ENCODE results near the gene CARNS1.
"Not testable (repeated sequence)": the region's sequence is repeated elsewhere in the genome, so short reads cannot be mapped to it uniquely, and the experiment has no call there.

CARNS1 gene

DNA sequence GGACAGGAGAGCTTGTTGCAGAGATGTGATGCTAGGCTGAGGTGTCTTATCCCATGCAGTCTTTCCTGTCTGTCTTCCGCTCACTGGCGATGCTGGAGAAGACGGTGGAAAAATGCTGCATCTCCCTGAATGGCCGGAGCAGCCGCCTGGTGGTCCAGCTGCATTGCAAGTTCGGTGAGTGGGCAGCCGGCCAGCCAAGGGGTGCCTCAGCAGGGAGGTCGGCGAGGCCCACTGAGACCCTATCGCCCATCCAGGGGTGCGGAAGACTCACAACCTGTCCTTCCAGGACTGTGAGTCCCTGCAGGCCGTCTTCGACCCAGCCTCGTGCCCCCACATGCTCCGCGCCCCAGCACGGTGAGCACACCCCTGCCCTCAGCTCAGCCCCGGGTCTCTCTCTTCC lies 22.0 kb upstream of the CARNS1 start:
- no peak overlapping the region for H3K4me3 ChIP-seq (ENCODE audit: low read depth, low read length)
- DNase-seq (ENCODE audit: low read depth) = no peak

DNA sequence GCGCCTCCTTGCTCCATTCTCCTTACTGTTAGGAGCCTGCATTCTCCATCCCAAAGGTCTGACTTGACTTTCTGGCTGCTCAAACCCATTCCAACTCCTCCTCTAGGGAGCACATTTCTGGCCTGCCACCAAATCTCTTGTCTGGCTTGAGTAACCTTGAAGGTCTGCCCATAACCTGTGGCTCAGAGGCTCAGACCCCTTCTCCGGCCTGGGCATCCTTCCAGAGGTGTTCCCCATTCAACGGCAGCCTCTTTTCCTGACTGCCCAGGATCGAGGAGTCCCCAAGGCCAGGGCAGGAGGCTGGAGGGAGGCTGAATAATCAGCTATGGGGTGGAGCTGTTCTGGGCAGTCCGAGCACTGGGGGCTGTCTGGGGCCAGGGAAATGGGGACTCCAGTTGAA lies 21.5 kb upstream of the CARNS1 start:
- no peak overlapping the region for H3K4me3 ChIP-seq (ENCODE audit: low read depth, low read length)
- no peak for DNase-seq (ENCODE audit: low read depth)

DNA sequence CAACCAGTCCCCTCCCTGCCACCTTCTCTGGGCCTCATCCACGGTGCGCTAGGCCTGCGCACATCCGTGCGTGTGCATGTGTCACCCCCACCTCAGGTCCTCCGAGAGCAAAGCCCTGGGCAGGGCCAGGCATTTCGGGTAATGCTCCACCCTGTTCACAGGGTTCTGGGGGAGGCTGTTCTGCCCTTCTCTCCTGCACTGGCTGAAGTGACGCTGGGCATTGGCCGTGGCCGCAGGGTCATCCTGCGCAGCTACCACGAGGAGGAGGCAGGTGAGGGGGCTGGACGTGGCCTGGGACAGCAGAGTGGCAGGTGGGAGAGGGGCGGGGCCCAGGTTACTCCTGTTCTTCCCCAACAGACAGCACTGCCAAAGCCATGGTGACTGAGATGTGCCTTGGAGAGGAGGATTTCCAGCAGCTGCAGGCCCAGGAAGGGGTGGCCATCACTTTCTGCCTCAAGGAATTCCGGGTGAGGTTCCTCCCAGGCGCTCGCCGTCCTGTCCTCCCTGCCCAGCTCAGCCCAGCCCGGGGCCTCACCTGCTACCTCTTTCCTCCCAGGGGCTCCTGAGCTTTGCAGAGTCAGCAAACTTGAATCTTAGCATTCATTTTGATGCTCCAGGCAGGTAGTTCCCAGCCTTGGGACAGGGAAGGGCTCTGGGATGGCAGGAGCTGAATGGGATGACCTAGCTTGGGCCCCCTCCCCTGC lies 19.8 kb upstream of the CARNS1 start:
- no peak overlapping the region for H3K4me3 ChIP-seq (ENCODE audit: low read depth, low read length)
- DNase-seq (ENCODE audit: low read depth) = no peak

DNA sequence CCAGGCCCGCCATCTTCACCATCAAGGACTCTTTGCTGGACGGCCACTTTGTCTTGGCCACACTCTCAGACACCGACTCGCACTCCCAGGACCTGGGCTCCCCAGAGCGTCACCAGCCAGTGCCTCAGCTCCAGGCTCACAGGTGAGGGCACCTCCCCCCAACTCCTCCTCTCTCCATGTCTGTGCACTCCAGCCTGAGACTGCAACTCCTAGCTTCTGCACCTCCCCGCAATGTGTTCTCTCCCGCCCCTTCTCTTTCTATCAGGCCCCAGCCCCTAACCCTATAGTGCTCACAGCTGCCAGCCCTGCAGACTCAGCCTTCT lies 19.3 kb upstream of the CARNS1 start:
- H3K4me3 ChIP-seq (ENCODE audit: low read depth, low read length) = no peak overlapping the region
- no peak for DNase-seq (ENCODE audit: low read depth)

DNA sequence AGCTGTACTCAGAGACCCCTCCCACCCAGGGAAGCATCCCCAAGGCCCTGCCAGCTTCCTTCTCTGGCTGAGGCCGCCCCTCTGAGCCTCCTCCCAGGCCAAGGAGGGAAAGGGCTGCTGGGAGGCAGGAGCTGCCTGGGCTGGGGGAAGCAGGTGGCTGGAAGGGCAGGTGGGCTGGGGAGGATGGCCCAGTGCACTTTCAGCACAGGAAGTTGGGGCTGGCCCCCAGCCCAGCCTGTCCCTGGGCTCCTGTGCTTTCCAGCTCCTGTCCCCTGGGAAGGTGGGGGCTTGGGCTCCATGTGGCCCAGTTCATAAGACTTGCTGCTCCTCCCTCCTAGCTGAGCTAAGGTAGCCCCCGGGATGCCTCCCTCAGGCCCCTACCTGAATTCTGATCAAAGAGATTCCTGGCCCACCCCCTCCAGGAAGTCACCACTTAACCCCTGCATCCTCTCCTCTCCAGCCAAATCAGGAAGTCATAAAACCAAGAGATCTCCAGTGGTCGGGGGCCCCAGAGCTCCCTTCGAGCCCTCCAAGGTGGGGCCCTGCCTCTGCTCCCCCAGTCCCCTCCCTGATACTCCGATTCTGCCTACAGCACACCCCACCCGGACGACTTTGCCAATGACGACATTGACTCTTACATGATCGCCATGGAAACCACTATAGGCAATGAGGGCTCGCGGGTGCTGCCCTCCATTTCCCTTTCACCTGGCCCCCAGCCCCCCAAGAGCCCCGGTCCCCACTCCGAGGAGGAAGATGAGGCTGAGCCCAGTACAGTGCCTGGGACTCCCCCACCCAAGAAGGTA lies 18.7 kb upstream of the CARNS1 start:
- no peak for DNase-seq (ENCODE audit: low read depth)
- no peak overlapping the region for H3K4me3 ChIP-seq (ENCODE audit: low read depth, low read length)

DNA sequence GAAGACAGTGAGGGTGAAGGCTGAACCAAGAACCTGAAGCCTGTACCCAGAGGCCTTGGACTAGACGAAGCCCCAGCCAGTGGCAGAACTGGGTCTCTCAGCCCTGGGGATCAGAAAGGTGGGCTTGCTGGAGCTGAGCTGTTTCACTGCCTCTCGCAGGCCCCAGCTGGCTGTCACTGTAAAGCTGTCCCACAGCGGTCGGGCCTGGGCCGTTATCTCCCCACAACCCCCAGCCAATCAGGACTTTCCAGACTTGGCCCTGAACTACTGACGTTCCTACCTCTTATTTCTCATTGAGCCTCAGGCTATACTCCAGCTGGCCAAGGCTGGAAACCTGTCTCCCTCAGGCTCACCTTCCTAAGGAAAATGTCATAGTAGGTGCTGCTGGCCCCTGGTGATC lies 17.9 kb upstream of the CARNS1 start:
- DNase-seq (ENCODE audit: low read depth) = no peak
- no peak overlapping the region for H3K4me3 ChIP-seq (ENCODE audit: low read depth, low read length)

DNA sequence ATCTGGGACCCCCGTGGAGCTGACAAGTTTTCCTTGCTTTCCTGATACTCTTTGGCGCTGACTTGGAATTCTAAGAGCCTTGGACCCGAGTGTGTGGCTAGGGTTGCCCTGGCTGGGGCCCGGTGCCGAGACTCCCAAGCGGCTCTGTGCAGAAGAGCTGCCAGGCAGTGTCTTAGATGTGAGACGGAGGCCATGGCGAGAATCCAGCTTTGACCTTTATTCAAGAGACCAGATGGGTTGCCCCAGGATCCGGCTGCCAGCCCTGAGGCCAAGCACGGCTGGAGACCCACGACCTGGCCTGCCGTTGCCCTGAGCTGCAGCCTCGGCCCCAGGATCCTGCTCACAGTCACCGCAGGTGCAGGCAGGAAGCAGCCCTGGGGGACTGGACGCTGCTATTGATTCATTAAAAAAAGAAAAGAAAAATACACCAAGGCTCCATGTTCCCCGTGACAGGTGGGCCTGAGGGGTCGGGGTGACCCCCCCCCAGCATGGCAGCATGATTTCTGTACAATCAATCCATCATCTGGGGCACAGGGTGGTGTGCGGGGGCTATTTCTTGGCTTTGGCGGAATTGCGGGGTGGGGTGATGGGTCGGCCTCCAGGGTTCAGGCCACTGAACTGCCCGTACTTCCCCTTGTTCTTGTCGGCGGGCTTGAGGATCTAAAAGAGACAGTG lies 17.4 kb upstream of the CARNS1 start:
- DNase-seq (ENCODE audit: low read depth) = no peak
- no peak overlapping the region for H3K4me3 ChIP-seq (ENCODE audit: low read depth, low read length)

DNA sequence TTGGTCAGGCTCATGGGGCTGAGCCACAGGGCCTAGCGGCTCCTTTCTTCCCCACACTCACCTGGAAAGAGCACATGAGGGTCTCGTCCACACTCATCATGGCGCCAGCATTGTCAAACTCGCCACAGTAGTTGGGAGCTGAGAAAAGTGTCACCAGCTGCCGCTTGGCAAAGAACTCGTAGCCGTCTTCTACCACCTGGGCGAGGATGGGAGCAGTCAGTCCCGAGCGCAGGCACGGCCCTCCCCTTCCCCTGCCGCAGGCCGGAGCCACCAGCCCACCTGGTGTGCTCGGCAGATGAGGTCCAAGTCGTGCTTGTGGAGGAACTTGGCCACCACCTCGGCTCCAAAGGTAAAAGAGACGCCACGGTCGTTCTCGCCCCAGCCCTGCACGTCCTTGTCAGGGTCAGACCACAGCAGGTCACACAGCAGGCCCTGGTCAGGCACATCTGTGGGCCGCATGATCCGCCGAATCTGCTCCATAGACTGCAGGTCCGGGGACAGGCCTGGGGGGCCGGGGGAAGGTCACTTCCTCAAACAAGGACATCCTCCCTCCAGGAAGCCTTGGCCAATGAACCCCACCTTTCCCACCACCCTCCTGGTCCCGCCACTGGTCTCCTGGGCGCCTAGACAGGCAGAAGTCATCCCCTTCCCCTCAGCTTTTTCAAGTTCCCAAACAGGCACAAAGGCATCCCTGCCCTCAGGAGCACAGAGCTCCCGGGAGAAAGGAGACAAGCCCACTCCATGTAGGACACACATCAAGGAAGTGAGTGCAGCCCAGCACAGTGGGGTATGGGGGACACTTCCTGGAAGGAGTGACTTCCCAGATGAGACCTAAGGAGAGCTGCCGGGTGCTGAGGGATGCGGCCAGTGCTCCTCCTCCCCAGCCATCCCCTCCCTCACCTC lies 16.6 kb upstream of the CARNS1 start:
- no peak overlapping the region for H3K4me3 ChIP-seq (ENCODE audit: low read depth, low read length)
- no peak for DNase-seq (ENCODE audit: low read depth)

DNA sequence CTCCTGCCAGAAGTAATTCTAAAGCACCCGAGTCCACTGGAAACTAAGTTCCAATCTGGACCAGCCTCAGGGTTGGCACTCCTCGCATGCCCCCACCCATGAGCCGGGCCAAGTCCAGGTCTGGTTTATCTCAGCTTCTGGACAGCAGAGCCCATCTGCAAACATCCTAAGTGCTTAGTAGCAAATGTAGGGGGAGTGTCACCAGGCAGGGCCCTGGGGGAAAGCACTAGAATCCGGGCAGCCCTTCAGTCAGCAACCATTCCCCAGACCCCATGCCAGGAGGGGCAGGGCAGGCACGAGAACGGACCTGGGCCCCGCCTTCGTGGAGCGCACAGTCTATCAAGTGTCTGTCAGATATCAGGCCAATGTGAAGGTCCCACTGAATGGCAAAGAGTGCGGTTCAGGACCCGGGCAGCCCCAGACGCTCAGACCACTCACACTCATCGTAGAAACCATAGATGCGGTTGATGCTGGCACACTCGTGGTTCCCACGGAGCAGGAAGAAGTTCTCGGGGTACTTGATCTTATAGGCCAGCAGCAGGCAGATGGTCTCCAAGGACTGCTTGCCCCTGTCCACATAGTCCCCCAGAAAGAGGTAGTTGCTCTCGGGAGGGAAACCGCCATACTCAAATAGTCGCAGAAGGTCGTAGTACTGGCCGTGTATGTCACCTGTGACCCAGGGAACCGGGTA lies 15.1 kb upstream of the CARNS1 start:
- no peak for DNase-seq (ENCODE audit: low read depth)
- H3K4me3 ChIP-seq (ENCODE audit: low read depth, low read length) = peak overlapping the region; percentile 98

DNA sequence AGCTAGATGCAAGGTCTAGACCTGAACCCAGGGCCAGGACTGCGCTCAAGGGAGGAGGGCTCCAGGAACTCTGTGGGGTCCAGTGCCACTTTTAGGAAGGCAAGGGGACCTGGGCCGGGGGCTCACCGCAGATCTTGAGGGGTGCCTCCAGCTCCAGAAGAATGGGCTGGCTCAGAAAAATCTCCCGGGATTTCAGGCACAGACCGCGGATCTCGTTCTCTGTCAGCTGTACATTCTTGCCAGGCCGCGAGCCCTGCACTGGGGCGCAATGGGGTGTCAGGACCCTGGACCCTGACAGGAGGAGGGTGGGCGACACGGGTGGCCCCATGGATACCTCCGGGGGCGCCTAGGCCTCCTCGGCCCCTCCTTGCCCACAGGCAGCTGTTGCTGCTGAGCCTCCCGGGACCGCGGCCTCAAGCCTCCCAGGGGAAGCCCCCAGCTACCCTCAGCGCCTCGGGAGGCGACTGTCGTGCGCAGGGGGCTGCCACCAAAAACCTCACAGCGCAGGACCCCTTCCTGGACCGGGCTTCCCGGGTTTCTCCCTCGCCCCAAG lies 14.5 kb upstream of the CARNS1 start:
- DNase-seq (ENCODE audit: low read depth) = no peak
- peak overlapping the region; percentile 98 for H3K4me3 ChIP-seq (ENCODE audit: low read depth, low read length)

DNA sequence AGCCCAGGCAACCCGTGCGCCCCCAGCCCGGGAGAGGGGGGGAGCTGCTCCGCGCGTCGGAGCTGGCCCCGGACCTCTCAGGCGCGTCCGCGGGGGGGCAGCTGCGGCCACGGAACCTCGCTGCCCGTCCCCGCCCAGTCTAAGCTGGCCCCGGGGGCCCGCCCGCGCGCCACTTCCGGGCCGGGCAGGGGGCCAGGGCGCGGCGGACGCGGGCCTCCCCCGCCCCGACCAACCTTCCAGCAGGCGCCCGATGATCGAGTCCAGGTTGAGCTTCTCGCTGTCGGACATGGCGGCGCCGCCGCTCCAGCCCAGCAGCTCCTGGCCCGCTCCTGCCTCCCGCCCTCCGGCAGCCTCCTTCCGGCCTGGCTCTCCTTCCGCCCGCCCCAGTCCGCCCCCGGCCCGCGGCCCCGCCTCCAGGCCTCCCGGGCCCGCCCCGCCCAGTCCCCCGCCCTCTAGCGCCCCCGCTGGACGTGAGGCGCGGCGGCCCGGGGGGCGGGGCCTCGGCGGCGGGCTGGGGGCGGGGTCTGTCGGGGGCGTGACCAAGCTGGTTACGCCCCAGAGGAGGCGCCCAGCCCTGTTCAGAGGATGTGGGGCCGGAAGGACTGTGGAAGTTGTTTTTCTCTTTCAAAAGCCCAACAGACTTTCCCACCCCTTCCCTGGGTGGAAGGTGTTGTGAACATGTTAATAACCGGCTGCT lies 13.8 kb upstream of the CARNS1 start, which contains the start of gene PPP1CA:
TSS of gene PPP1CA (minus strand) at position 364 of the 697 bp plus-strand sequence. CDS start at position 288, 76 bp downstream.
- H3K4me3 ChIP-seq (ENCODE audit: low read depth, low read length) = peak within 1 kb of the TSS; percentile 98
- peak; percentile 56 for DNase-seq (ENCODE audit: low read depth)

DNA sequence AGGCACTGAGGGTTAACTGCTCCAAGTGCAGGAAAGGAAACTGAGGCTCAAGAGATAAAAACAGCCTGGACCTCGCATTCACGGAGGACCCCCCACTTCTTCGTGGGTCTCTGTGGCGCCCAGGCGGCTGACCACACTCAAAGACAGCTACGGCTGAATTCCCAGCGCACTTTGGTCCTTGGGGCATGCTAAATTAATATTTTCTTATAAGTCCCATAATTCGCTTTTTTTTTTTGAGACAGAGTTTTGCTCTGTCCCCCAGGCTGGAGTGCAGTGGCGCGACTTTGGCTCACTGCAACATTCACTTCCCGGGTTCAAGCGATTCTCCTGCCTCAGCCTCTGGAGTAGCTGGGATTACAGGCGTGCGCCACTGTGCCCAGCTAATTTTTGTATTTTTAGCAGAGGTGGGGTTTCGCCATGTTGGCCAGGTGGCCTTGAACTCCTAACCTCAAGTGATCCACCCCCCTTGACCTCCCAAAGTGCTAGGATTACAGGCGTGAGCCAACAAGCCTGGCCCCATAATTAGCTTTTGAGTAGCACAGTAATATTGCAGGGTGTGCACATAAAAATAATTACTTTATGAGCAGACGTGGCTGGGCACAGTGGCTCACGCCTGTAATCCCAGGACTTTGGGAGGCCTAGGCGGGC lies 13.2 kb upstream of the CARNS1 start:
- not testable (repeated sequence) for DNase-seq (ENCODE audit: low read depth)
- H3K4me3 ChIP-seq (ENCODE audit: low read depth, low read length) = peak overlapping the region; percentile 39

DNA sequence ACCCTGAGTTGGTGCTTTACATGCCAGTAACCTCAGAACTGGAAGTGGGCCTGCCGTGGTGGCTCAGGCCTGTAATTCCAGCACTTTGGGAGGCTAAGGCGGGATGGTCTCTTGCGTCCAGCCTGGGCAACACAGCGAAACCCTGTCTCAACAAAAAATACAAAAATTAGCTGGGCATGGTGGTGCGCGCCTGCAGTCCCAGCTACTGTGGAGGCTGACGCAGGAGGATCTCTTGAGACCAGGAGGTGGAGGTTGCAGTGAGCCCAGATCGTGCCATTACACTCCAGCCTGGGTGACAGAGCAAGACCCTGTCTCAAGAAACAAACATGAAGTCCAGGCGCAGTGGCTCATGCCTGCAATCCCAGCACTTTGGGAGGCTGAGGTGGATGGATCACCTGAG lies 12.4 kb upstream of the CARNS1 start:
- not testable (repeated sequence) for H3K4me3 ChIP-seq (ENCODE audit: low read depth, low read length); DNase-seq (ENCODE audit: low read depth)

DNA sequence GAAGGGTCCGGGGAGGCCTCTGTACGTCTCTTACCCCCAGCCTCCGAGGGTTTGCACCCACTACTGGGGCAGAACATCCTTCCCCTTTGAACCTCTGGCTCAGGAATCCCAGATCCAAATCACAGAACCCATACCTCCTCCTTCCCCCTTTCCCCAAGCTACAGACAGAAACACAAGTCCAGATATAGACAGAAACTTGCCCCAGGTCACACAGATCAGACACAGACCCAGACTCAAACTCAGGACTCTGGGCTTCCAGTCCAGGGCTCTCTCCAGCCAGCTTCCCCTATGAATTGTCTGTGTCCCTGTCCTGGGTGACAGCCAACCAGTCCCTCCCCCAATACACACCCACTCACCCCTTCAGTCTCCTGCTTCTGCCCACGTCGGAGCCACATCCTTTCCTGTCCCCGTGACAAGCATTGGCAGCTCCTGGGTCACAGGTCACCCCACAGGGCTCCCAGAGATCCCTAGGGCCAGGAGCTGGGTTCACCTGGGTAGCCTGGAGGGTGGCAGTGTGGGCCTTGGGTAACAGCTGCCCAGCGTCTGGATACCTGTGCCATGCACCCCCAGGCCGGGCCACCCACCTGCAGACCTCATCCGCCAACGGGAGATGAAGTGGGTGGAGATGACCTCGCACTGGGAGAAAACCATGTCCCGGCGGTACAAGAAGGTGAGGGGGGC lies 10.8 kb upstream of the CARNS1 start:
- H3K4me3 ChIP-seq (ENCODE audit: low read depth, low read length) = no peak overlapping the region
- DNase-seq (ENCODE audit: low read depth) = no peak

DNA sequence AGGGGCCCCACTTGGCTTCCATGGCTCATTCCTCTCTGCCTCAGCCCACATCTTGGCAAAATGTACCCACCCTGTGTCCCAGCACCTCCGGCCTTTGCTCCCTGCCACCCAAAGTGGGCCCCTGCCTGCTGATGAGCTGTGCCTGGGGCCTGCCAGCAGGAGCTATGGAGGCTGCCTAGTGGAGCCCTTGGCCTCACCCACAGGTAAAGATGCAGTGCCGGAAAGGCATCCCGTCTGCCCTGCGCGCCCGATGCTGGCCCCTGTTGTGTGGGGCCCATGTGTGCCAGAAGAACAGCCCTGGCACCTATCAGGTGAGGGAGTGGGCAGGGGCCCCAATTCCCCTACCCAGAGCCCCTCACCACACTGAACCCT lies 10.3 kb upstream of the CARNS1 start:
- no peak for DNase-seq (ENCODE audit: low read depth)
- no peak overlapping the region for H3K4me3 ChIP-seq (ENCODE audit: low read depth, low read length)

DNA sequence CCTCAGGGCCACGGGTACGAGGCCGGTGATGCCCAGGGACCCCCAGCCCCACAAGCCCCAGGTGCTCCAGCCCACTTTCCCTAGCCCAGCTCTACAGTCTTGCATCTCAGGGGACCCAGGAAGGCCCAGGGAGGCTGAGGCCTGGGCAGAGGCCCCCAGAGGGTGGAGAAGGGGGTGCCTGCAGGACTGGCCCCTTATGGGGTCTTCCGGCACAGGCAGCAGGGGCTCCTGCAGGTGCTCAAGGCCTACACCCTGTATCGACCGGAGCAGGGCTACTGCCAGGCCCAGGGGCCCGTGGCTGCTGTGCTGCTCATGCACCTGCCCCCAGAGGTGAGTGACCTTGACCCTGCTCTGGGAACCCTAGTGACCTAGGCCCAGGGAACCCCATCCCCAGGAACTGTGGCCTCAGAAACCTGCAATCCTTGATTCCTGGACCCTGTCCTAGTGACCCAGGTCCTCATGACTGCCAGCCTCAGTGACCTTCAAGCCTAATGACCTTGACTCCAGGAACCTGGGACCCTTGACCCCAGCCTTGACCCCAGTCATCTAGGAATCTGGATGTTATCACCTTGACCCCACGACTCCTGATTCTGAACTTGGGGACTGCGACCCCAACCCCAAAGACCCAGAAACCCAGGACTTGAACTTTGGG lies 9.7 kb upstream of the CARNS1 start:
- DNase-seq (ENCODE audit: low read depth) = no peak
- no peak overlapping the region for H3K4me3 ChIP-seq (ENCODE audit: low read depth, low read length)

All from skeletal muscle cell (primary cell).